ENCODE data around the gene ST7.
"Not testable (repeated sequence)": the region's sequence is repeated elsewhere in the genome, so short reads cannot be mapped to it uniquely, and the experiment has no call there.

Gene ST7

GRCh38 chr7:117241088-117241487 is 287.8 kb downstream of the ST7 start:
- no peaks in the 10 kb centered on the region for H3K36me3 ChIP-seq (ENCODE audit: control insufficient read depth, insufficient read depth, low read length)
- no peaks in the 10 kb centered on the region for H3K4me1 ChIP-seq (ENCODE audit: control insufficient read depth, insufficient read depth, low read length)
- H3K4me3 ChIP-seq (ENCODE audit: low read length), result no peak overlapping the region
- H3K27me3 ChIP-seq (ENCODE audit: control insufficient read depth, insufficient read depth, low read length), result no peaks in the 10 kb centered on the region
- H3K9ac ChIP-seq (ENCODE audit: low read length), result no peak overlapping the region
- no peak overlapping the region for H3K27ac ChIP-seq (ENCODE audit: low read depth, low read length)

- Histone ChIP-seq H3K4me3 (ENCODE audit: low read length) (no peak overlapping the region), H3K9ac (ENCODE audit: low read length) (no peak overlapping the region), H3K36me3 (ENCODE audit: control insufficient read depth, insufficient read depth, low read length) (no peaks in the 10 kb centered on the region), H3K27me3 (ENCODE audit: control insufficient read depth, insufficient read depth, low read length) (no peaks in the 10 kb centered on the region), H3K27ac (ENCODE audit: low read depth, low read length) (no peak overlapping the region), H3K4me1 (ENCODE audit: control insufficient read depth, insufficient read depth, low read length) (no peaks in the 10 kb centered on the region)
These were observed 290.1 kb downstream of the ST7 start for GRCh38 chr7:117243390-117243789.

- not testable (repeated sequence) for H3K36me3 ChIP-seq (ENCODE audit: control insufficient read depth, insufficient read depth, low read length)
These were observed 292.4 kb downstream of the ST7 start for GRCh38 chr7:117245703-117246102.

GRCh38 chr7:117247809-117248208 is 294.5 kb downstream of the ST7 start:
- Histone ChIP-seq H3K27me3 (ENCODE audit: control insufficient read depth, insufficient read depth, low read length) (no peaks in the 10 kb centered on the region), H3K36me3 (ENCODE audit: control insufficient read depth, insufficient read depth, low read length) (no peaks in the 10 kb centered on the region), H3K4me3 (ENCODE audit: low read length) (no peak overlapping the region), H3K27ac (ENCODE audit: low read depth, low read length) (no peak overlapping the region), H3K9ac (ENCODE audit: low read length) (no peak overlapping the region), H3K4me1 (ENCODE audit: control insufficient read depth, insufficient read depth, low read length) (no peaks in the 10 kb centered on the region)

More at GRCh38 chr7:117245703-117246102, 292.4 kb downstream of the ST7 start:
- not testable (repeated sequence) for H3K4me1 ChIP-seq (ENCODE audit: control insufficient read depth, insufficient read depth, low read length); H3K4me3 ChIP-seq (ENCODE audit: low read length); H3K27ac ChIP-seq (ENCODE audit: low read depth, low read length); H3K27me3 ChIP-seq (ENCODE audit: control insufficient read depth, insufficient read depth, low read length); H3K9ac ChIP-seq (ENCODE audit: low read length)

GRCh38 chr7:117248829-117249228 is 295.5 kb downstream of the ST7 start:
- no peaks in the 10 kb centered on the region for H3K27me3 ChIP-seq (ENCODE audit: control insufficient read depth, insufficient read depth, low read length)
- H3K4me3 ChIP-seq (ENCODE audit: low read length), result no peak overlapping the region
- H3K27ac ChIP-seq (ENCODE audit: low read depth, low read length), result no peak overlapping the region
- H3K4me1 ChIP-seq (ENCODE audit: control insufficient read depth, insufficient read depth, low read length), result no peaks in the 10 kb centered on the region
- no peak overlapping the region for H3K9ac ChIP-seq (ENCODE audit: low read length)
- H3K36me3 ChIP-seq (ENCODE audit: control insufficient read depth, insufficient read depth, low read length), result no peaks in the 10 kb centered on the region

- no peak overlapping the region for H3K4me3 ChIP-seq (ENCODE audit: low read length)
- H3K9ac ChIP-seq (ENCODE audit: low read length), result no peak overlapping the region
- no peaks in the 10 kb centered on the region for H3K36me3 ChIP-seq (ENCODE audit: control insufficient read depth, insufficient read depth, low read length)
- H3K27me3 ChIP-seq (ENCODE audit: control insufficient read depth, insufficient read depth, low read length), result no peaks in the 10 kb centered on the region
- no peaks in the 10 kb centered on the region for H3K4me1 ChIP-seq (ENCODE audit: control insufficient read depth, insufficient read depth, low read length)
- H3K27ac ChIP-seq (ENCODE audit: low read depth, low read length), result no peak overlapping the region
These were observed 296.4 kb downstream of the ST7 start for GRCh38 chr7:117249696-117250095.

GRCh38 chr7:117250245-117250644 is 296.9 kb downstream of the ST7 start:
- Histone ChIP-seq H3K36me3 (ENCODE audit: control insufficient read depth, insufficient read depth, low read length) (no peaks in the 10 kb centered on the region), H3K9ac (ENCODE audit: low read length) (no peak overlapping the region), H3K27me3 (ENCODE audit: control insufficient read depth, insufficient read depth, low read length) (no peaks in the 10 kb centered on the region), H3K4me1 (ENCODE audit: control insufficient read depth, insufficient read depth, low read length) (no peaks in the 10 kb centered on the region), H3K4me3 (ENCODE audit: low read length) (no peak overlapping the region), H3K27ac (ENCODE audit: low read depth, low read length) (no peak overlapping the region)

GRCh38 chr7:117250801-117251200 is 297.5 kb downstream of the ST7 start:
- H3K27ac ChIP-seq (ENCODE audit: low read depth, low read length), result no peak overlapping the region
- no peaks in the 10 kb centered on the region for H3K4me1 ChIP-seq (ENCODE audit: control insufficient read depth, insufficient read depth, low read length)
- H3K27me3 ChIP-seq (ENCODE audit: control insufficient read depth, insufficient read depth, low read length), result no peaks in the 10 kb centered on the region
- H3K36me3 ChIP-seq (ENCODE audit: control insufficient read depth, insufficient read depth, low read length), result no peaks in the 10 kb centered on the region
- H3K9ac ChIP-seq (ENCODE audit: low read length), result no peak overlapping the region
- no peak overlapping the region for H3K4me3 ChIP-seq (ENCODE audit: low read length)

GRCh38 chr7:117251687-117252086 is 298.4 kb downstream of the ST7 start:
- no peak overlapping the region for H3K27ac ChIP-seq (ENCODE audit: low read depth, low read length)
- H3K9ac ChIP-seq (ENCODE audit: low read length), result no peak overlapping the region
- no peak overlapping the region for H3K4me3 ChIP-seq (ENCODE audit: low read length)
- no peaks in the 10 kb centered on the region for H3K4me1 ChIP-seq (ENCODE audit: control insufficient read depth, insufficient read depth, low read length)
- no peaks in the 10 kb centered on the region for H3K27me3 ChIP-seq (ENCODE audit: control insufficient read depth, insufficient read depth, low read length)
- H3K36me3 ChIP-seq (ENCODE audit: control insufficient read depth, insufficient read depth, low read length), result no peaks in the 10 kb centered on the region

- no peak overlapping the region for H3K4me3 ChIP-seq (ENCODE audit: low read length)
- no peak overlapping the region for H3K27ac ChIP-seq (ENCODE audit: low read depth, low read length)
- H3K4me1 ChIP-seq (ENCODE audit: control insufficient read depth, insufficient read depth, low read length), result no peaks in the 10 kb centered on the region
- H3K9ac ChIP-seq (ENCODE audit: low read length), result no peak overlapping the region
- H3K36me3 ChIP-seq (ENCODE audit: control insufficient read depth, insufficient read depth, low read length), result no peaks in the 10 kb centered on the region
- no peaks in the 10 kb centered on the region for H3K27me3 ChIP-seq (ENCODE audit: control insufficient read depth, insufficient read depth, low read length)
These were observed 306.3 kb downstream of the ST7 start for GRCh38 chr7:117259615-117260014.

- Histone ChIP-seq H3K27me3 (ENCODE audit: control insufficient read depth, insufficient read depth, low read length) (no peaks in the 10 kb centered on the region), H3K4me3 (ENCODE audit: low read length) (no peak overlapping the region), H3K27ac (ENCODE audit: low read depth, low read length) (no peak overlapping the region), H3K9ac (ENCODE audit: low read length) (no peak overlapping the region), H3K4me1 (ENCODE audit: control insufficient read depth, insufficient read depth, low read length) (no peaks in the 10 kb centered on the region), H3K36me3 (ENCODE audit: control insufficient read depth, insufficient read depth, low read length) (no peaks in the 10 kb centered on the region)
These were observed 309.2 kb downstream of the ST7 start for GRCh38 chr7:117262546-117262945.

GRCh38 chr7:117264716-117265115 is 311.4 kb downstream of the ST7 start:
- no peak overlapping the region for H3K9ac ChIP-seq (ENCODE audit: low read length)
- no peaks in the 10 kb centered on the region for H3K27me3 ChIP-seq (ENCODE audit: control insufficient read depth, insufficient read depth, low read length)
- H3K4me3 ChIP-seq (ENCODE audit: low read length), result no peak overlapping the region
- no peak overlapping the region for H3K27ac ChIP-seq (ENCODE audit: low read depth, low read length)
- no peaks in the 10 kb centered on the region for H3K36me3 ChIP-seq (ENCODE audit: control insufficient read depth, insufficient read depth, low read length)
- no peaks in the 10 kb centered on the region for H3K4me1 ChIP-seq (ENCODE audit: control insufficient read depth, insufficient read depth, low read length)

GRCh38 chr7:117269417-117269816 is 316.1 kb downstream of the ST7 start:
- Histone ChIP-seq H3K27me3 (ENCODE audit: control insufficient read depth, insufficient read depth, low read length) (no peaks in the 10 kb centered on the region), H3K9ac (ENCODE audit: low read length) (no peak overlapping the region), H3K27ac (ENCODE audit: low read depth, low read length) (no peak overlapping the region), H3K36me3 (ENCODE audit: control insufficient read depth, insufficient read depth, low read length) (no peaks in the 10 kb centered on the region), H3K4me1 (ENCODE audit: control insufficient read depth, insufficient read depth, low read length) (no peaks in the 10 kb centered on the region), H3K4me3 (ENCODE audit: low read length) (no peak overlapping the region)

All from rectal smooth muscle tissue (tissue), 1 donor.